GM21423 (cell line): ENCODE measurements around the gene WHRN.

Source experiments
- ATAC-seq: cut with Tn5 transposase; IDR thresholded peaks from one replicate; pipeline ENCODE4 v1.9.1; 2021; ENCODE audit warnings: mild to moderate bottlenecking, moderate library complexity; ENCODE audit not compliant: unreplicated experiment

The WHRN gene

GRCh38 chr9:114404531-114404930 is 100.7 kb downstream of the WHRN start:
- no peak for ATAC-seq

- no peak for ATAC-seq
Measured at GRCh38 chr9:114403153-114403756, 102.0 kb downstream of the WHRN start.

GRCh38 chr9:114401344-114401743 is 103.9 kb downstream of the WHRN start:
- ATAC-seq: no peak

GRCh38 chr9:114400772-114401171 is 104.5 kb downstream of the WHRN start:
- no peak for ATAC-seq

GRCh38 chr9:114400219-114400618 is 105.1 kb downstream of the WHRN start:
- no peak for ATAC-seq

GRCh38 chr9:114399381-114399780 is 105.9 kb downstream of the WHRN start:
- no peak for ATAC-seq

- peak; percentile 82 for ATAC-seq
Measured at GRCh38 chr9:114397848-114398605, 107.2 kb downstream of the WHRN start.

- no peak for ATAC-seq
Measured at GRCh38 chr9:114397219-114397847, 107.9 kb downstream of the WHRN start.

GRCh38 chr9:114396558-114397218 is 108.6 kb downstream of the WHRN start:
- no peak for ATAC-seq

- no peak for ATAC-seq
Measured at GRCh38 chr9:114395768-114396167, 109.5 kb downstream of the WHRN start.

- ATAC-seq: no peak
Measured at GRCh38 chr9:114395334-114395617, 110.0 kb downstream of the WHRN start.

GRCh38 chr9:114394523-114395333 is 110.5 kb downstream of the WHRN start:
- no peak for ATAC-seq

- no peak for ATAC-seq
Measured at GRCh38 chr9:114392749-114393112, 112.5 kb downstream of the WHRN start.

GRCh38 chr9:114390952-114391351 is 114.3 kb downstream of the WHRN start:
- ATAC-seq: no peak

- ATAC-seq: no peak
Measured at GRCh38 chr9:114389612-114390368, 115.5 kb downstream of the WHRN start.

GRCh38 chr9:114388764-114389375 is 116.4 kb downstream of the WHRN start:
- no peak for ATAC-seq

- ATAC-seq: no peak
Measured at GRCh38 chr9:114388357-114388682, 117.0 kb downstream of the WHRN start.

GRCh38 chr9:114387680-114388356 is 117.5 kb downstream of the WHRN start, which contains the start of gene AKNA:
Gene AKNA, minus strand, starts transcription at chr9:114387982. Its CDS starts 6,649 bp downstream, at chr9:114381333.
- ATAC-seq: peak; percentile 29
